DMS 273 treated with DMSO at 0.1 percent for 48 hours (cell line): ENCODE results near the gene DNAJA2.
"Not testable (repeated sequence)": the region's sequence is repeated elsewhere in the genome, so short reads cannot be mapped to it uniquely, and the experiment has no call there.

Experiments used
- DNase-seq: peaks from one replicate; lab custom pipeline; 2025; lab: John Stamatoyannopoulos, UW

DNAJA2 gene

DNA sequence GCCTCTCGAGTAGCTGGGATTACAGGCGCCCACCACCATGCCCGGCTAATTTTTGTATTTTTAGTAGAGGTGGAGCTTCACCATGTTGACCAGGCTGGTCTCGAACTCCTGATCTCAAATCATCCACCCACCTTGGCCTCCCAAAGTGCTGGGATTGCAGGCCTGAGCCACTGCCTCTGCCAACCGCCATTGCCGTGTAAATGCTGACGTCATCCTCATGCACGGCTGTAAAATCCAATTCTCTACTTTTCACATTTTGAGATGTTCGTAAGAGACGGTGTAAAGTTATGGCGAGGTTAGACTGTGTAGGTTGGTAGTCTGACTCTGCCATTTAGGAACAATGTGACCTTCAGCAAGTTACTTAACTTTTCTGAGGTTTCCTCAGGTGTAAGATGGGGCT lies 1.7 kb upstream of the DNAJA2 start:
- DNase-seq = no peak

DNA sequence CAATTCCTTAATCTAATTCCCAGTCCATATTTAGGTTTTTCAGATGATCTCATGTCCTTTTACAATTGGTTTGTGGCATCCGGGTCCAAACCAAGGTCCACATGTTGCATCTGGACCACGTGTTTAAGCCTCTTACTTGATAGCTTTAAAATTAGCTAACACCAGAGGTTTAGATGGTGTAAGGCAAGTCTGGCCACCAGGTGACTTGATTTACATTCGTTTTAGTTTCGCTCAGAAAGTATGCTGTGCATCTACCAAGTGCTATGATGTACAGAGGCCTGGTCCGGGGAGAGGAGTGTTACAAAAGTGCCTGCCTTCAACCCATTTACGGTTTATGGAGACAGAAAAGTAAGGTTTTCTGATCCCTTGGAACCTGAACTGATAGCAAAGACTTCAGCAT lies 878 bp upstream of the DNAJA2 start:
- DNase-seq = no peak

DNA sequence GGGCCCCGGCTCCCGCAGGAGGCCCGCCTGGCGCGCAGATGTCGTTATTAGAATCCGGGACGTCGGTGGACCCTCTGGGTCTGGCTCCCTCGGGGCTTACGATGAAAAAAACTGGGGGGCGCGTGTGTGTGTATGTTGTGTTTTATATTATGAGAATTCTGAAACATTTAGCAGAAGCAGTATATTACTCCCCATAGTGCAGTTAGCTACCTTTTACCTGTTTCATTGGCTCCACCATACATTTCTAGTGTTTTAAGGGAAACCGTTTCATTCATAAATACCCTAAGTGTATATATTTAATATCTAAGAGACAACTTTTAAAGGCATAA lies 486 bp upstream of the DNAJA2 start:
- DNase-seq = no peak

GRCh38 chr16:46972429-46973206 lies 856 bp downstream of the DNAJA2 start:
- no peak for DNase-seq

GRCh38 chr16:46971271-46971670 lies 2.2 kb downstream of the DNAJA2 start:
- DNase-seq = no peak

DNA sequence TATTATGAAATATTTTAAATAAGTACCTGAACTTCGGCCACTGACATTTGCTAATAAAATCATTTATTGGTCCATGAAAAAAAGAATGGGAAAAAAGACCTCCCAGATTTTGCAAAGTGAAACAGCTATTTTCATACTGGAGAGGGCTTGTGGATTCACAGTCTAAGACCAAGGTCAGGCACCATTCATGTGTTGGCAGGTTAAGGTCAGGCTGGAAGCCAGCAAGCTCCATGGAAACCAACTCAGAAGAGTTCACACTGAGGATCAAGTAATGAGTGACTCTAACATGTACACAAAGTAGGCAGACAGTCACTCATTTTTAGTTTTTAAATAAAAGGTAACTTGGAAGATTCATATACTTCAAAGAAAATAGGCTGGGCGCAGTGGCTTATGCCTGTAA lies 3.4 kb downstream of the DNAJA2 start:
- no peak for DNase-seq

DNA sequence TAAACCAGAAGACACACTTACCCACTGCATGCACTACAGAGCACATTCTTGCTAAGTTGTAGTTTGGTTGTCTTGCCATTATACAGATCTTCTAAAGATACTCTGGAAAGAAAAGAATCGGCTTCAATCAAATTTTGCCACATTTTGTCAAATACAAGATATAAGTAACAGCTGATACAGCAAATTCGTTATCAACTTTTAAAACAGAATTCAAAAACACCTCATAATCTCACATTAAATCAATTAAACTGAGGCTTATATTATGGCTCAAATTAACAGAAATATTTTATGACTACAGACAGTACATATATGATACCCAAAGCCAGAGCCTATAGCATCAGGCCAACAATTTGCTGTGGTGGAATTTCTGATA lies 5.4 kb downstream of the DNAJA2 start:
- no peak for DNase-seq

- no peak for DNase-seq
Measured at GRCh38 chr16:46962629-46963028, 10.8 kb downstream of the DNAJA2 start.

GRCh38 chr16:46961373-46962353 lies 11.8 kb downstream of the DNAJA2 start:
- DNase-seq = no peak

DNA sequence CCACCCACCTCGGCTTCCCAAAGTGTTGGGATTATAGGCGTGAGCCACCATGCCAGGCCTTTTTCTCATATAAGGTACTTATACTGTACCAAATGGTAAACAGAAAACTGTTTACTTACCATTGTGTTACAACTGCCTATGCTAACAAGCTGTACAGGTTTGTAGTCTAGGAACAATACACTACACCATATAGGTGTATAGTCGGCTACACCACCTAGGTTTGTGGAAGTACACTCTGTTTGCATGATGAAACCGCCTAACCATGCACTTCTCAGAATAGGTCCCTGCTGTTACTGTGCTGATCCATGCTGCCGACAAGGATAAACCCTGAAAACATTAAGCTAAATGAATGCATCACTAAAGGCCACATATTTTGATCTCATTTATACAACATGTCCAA lies 18.9 kb downstream of the DNAJA2 start:
- DNase-seq = no peak

GRCh38 chr16:46950009-46950408 lies 23.5 kb downstream of the DNAJA2 start:
- no peak for DNase-seq

GRCh38 chr16:46949241-46949892 lies 24.1 kb downstream of the DNAJA2 start:
- DNase-seq = no peak

DNA sequence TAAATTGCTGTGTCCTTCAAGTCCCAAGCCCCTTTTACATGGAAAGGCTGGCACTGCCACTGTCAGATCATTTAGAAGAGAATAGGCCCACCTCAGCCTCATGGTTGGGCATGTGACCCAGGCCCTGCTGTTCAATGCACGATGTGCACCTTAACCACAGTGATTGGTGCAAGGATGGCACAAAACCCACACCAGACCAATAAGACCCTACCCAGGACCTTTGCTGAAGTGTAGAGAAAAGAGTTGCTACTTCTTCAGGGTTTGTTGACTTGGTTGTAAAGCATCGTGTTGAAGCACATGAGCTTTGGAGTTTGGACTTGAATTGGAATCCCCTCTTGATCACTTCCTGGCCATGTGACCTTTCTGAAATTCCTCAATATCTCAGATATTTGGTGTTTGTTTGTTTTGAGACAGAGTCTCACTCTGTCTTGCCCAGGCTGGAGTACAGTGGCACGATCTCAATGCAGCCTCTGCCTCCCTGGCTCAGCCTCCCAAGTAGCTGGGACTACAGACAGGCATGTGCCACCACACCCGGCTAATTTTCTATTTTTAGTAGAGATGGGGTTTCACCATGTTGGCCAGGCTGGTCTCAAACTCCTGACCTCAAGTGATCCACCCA lies 24.8 kb downstream of the DNAJA2 start:
- no peak for DNase-seq

DNA sequence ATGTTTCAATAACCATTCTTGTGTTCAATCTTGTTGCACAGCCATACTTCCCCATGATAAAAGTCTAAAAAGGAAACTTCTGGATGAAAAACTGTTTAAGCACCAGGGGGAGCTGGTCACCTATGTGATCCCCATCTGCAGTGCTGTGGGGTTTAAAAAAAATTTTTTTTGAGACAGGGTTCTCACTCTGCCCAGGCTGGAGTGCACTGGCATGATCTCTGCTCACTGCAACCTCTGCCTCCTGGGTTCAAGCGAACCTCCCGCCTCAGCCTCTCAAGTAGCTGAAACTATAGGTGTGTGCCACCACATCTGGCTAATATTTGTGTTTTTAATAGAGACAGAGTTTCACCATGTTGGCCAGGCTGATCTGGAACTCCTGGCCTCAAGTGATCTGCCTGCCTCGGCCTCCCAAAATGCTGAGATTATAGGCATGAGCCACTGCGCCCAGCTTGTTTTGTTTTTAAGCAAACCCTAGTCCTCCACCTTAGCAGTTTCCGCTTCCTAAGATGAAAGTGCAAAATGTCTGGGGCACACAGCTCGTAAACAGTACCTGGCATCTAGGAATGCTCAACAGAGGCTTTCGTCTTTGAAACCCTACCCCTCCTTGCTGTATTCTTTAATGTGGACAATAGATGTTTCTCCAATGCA lies 25.4 kb downstream of the DNAJA2 start:
- peak; percentile 20 for DNase-seq

GRCh38 chr16:46944713-46945112 lies 28.8 kb downstream of the DNAJA2 start:
- DNase-seq = not testable (repeated sequence)

DNA sequence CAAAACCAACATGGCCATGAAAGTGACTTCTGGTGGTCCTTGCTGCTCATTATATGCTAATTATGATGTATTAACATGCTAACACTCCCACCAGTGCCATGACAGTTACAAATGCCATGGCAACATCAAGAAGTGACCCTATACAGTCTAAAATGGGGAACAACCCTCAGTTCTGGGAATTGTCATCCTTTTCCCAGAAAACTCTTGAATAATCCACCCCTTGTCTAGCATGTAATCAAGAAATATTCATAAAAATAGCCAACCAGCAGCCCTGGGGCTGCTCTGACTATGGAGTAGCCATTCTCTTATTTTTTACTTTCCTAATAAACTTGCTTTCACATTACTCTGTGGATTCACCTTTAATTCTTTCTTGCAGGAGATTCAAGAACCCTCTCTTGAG lies 35.9 kb downstream of the DNAJA2 start:
- no peak for DNase-seq

GRCh38 chr16:46932802-46933201 lies 40.7 kb downstream of the DNAJA2 start:
- no peak for DNase-seq

GRCh38 chr16:46930861-46931260 lies 42.6 kb downstream of the DNAJA2 start:
- no peak for DNase-seq

DNA sequence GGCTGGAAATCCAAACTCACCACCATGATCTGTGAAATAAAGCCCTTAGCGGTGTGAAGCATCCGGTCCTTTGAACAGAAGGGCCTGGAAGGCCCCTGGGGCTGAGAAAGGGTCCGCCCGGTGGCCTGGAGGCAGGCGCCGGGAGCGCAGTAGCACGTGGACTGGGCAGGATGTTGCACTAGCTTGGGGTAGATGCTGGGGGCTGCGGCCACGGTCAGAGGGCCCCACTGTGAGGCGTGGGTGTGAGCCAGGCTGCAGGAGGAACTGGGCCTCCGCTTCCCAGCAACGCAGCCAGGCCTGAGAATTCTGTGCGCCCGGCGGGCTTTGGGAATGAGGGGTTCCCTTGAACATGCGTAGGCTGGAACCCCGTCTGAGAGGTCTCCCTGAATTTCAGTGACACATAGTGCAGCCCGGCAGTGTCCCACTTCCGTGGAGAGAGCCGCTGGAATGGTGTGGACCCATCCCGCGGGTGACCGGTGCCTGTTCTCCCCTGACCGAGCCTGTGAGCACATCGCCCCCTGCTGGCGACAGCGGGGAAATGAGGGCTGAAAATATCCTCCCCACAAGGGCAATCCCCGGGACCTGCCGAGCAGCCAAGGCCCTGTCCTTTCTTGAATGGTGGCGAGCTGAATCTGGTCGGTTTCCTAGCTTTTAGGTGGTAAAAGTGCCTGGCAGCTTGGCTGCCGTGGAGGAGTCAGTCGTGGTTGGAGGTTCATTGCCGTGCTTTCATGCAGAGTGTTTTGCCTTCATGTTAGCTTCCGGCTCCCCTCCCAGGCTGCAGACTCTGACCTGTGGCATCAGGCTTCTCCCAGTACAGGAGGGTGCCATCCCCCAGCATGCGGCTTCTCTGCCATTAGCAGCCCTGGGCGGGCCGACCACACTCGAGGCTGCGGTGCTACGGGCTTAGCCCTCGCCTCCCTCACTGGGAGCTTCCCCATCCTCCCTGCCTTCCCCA lies 43.8 kb downstream of the DNAJA2 start:
- DNase-seq = peak; percentile 19

DNA sequence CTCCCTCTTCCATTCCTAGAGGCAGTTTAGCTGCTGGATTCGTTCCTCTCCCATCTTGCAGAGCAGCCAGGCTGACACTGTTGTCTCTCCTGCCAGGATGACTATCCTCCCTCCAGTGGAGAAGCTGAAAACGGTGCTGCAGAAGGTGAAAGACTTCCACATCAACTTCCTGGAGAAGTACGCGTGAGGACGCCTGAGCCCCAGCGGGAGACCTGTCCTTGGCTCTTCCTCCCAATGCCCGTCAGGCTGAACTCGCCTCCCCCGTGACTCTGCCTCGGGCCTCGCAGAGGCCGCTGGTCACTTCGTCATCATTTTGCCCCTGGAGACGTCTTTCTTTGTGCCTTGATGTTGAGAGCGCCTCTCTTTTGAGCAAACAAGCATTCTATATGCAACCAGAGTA lies 44.7 kb downstream of the DNAJA2 start:
- no peak for DNase-seq

DNA sequence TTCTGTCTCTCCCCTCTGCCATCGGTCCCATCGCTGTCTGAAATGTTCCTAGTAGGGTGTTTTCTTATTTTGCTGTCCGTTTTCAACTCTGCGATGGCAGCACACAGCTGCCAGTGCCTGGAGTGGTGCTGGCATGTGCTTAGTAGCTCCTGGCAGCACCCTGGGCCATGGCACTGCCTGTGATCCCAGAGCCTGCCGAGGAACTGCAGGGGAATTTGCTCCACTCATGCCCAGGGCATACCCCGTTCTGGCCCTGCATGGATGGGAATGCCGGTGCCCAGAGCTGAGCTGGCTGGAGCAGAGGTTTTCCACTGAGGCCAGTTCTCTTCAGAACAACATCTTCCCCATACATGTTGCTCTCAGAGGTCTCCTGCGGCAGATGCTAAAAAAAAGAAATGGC lies 46.2 kb downstream of the DNAJA2 start:
- no peak for DNase-seq
